IMR-90 (cell line): ENCODE results near the gene ZNF521. TPM values are rescaled to one million over a fixed set of nuclear protein-coding genes. Genes with fewer than 3 reads are reported as not detected.

Experiments
- ATAC-seq: fragments of 200-7000 bp; cut with Tn5 transposase; 2 replicates; pipeline ENCODE4 v1.9.1; 2020; ENCODE audit warnings: low read depth, mild to moderate bottlenecking, moderate library complexity
- BruUV-seq: library from RNA; stranded (reverse); fragments of 400-500 nt; replicated peaks from 2 replicates; lab custom pipeline; 2021; lab: Mats Ljungman, UMichigan
- CTCF ChIA-PET: fragments of 300-600 bp; formaldehyde crosslinking; extraction: SDS; loops from one replicate; lab custom pipeline; 2021; ENCODE audit warnings: antibody characterized with exemption; lab: Yijun Ruan, JAX
- POLR2A ChIA-PET: fragments of 300-600 bp; sonication (Branson Sonifier 250); formaldehyde crosslinking; loops from one replicate; lab custom pipeline; 2022; ENCODE audit warnings: antibody characterized with exemption; ENCODE audit not compliant: unreplicated experiment; lab: Charles Lee
- DNase-seq: peaks from one replicate; pipeline ENCODE4 v3.0.0; 2013
- H2AFZ ChIP-seq: replicated peaks from 2 replicates; pipeline ENCODE3; 2013; ENCODE audit warnings: low read length, mild to moderate bottlenecking; ENCODE audit not compliant: poor library complexity
- H2AK5ac ChIP-seq: 2 replicates; pipeline ENCODE4 v1.6.1; 2013; ENCODE audit warnings: low read depth, low read length, inconsistent platforms
- H2AK9ac ChIP-seq: replicated peaks from 2 replicates; pipeline ENCODE3; 2013; ENCODE audit warnings: mild to moderate bottlenecking, low read depth, low read length, moderate library complexity; ENCODE audit not compliant: poor library complexity
- H2BK120ac ChIP-seq: 2 replicates; pipeline ENCODE4 v1.6.1; 2013; ENCODE audit warnings: low read depth, low read length, inconsistent platforms
- H2BK15ac ChIP-seq: 3 replicates; pipeline ENCODE4 v1.6.1; 2013; ENCODE audit warnings: low read depth, low read length, inconsistent platforms
- H2BK20ac ChIP-seq: 2 replicates; pipeline ENCODE4 v1.6.1; 2013; ENCODE audit warnings: low read depth, mild to moderate bottlenecking, inconsistent platforms, low read length, moderate library complexity
- H2BK5ac ChIP-seq: 2 replicates; pipeline ENCODE4 v1.6.1; 2013; ENCODE audit warnings: mild to moderate bottlenecking, low read depth, low read length, inconsistent platforms; ENCODE audit not compliant: poor library complexity, severe bottlenecking
- H3K14ac ChIP-seq: replicated peaks from 2 replicates; pipeline ENCODE4 v1.6.1; 2013; ENCODE audit warnings: low read depth, low read length, inconsistent platforms
- H3K18ac ChIP-seq: 2 replicates; pipeline ENCODE4 v1.6.1; 2013; ENCODE audit warnings: low read depth, low read length, control low read depth
- H3K23ac ChIP-seq: 2 replicates; pipeline ENCODE4 v1.6.1; 2013; ENCODE audit warnings: low read depth, low read length, inconsistent platforms
- H3K27ac ChIP-seq: 2 replicates; pipeline ENCODE4 v1.5.1; 2013; ENCODE audit warnings: mild to moderate bottlenecking, control low read depth, low read length; ENCODE audit not compliant: insufficient read depth
- H3K27me3 ChIP-seq: 2 replicates; pipeline ENCODE4 v1.6.1; 2013; ENCODE audit warnings: low read length; ENCODE audit not compliant: control insufficient read depth, insufficient read depth
- H3K36me3 ChIP-seq: 2 replicates; pipeline ENCODE4 v1.6.1; 2013; ENCODE audit warnings: low read length, mixed read lengths; ENCODE audit not compliant: control insufficient read depth, insufficient read depth
- H3K4ac ChIP-seq: 2 replicates; pipeline ENCODE4 v1.6.1; 2013; ENCODE audit warnings: low read depth, low read length, inconsistent platforms
- H3K4me1 ChIP-seq: 2 replicates; pipeline ENCODE4 v1.6.1; 2013; ENCODE audit warnings: low read length, mixed read lengths; ENCODE audit not compliant: control insufficient read depth, insufficient read depth
- H3K4me2 ChIP-seq: 2 replicates; pipeline ENCODE4 v1.6.1; 2013; ENCODE audit warnings: low read depth, mild to moderate bottlenecking, control low read depth, low read length, moderate library complexity
- H3K4me3 ChIP-seq: 2 replicates; pipeline ENCODE4 v1.5.1; 2013; ENCODE audit warnings: low read depth, mild to moderate bottlenecking, control low read depth, low read length, moderate library complexity; ENCODE audit not compliant: insufficient read depth
- H3K56ac ChIP-seq: 2 replicates; pipeline ENCODE4 v1.6.1; 2013; ENCODE audit warnings: low read length, inconsistent platforms; ENCODE audit not compliant: insufficient read depth; ENCODE audit errors: extremely low read depth
- H3K79me1 ChIP-seq, 2 experiments: 2 replicates each; pipeline ENCODE4 v1.6.1; 2013; ENCODE audit warnings: low read length in 2 of 2, inconsistent platforms in 1 of 2, low read depth in 1 of 2
- H3K9ac ChIP-seq: 2 replicates; pipeline ENCODE4 v1.6.1; 2013; ENCODE audit warnings: low read depth, low read length, control low read depth
- H3K9me1 ChIP-seq: 2 replicates; pipeline ENCODE4 v1.6.1; 2013; ENCODE audit warnings: low read length, inconsistent platforms; ENCODE audit not compliant: insufficient read depth
- H3K9me3 ChIP-seq: 2 replicates; pipeline ENCODE4 v1.6.1; 2013; ENCODE audit warnings: low read length; ENCODE audit not compliant: control insufficient read depth, insufficient read depth
- H4K20me1 ChIP-seq: 2 replicates; pipeline ENCODE4 v1.6.1; 2013; ENCODE audit warnings: low read length, inconsistent platforms; ENCODE audit not compliant: insufficient read depth
- H4K5ac ChIP-seq: 2 replicates; pipeline ENCODE4 v1.6.1; 2013; ENCODE audit warnings: mild to moderate bottlenecking, low read depth, low read length, control low read depth
- H4K8ac ChIP-seq, 2 experiments: 2 replicates each; pipeline ENCODE4 v1.6.1; 2013; ENCODE audit warnings: low read depth in 2 of 2, low read length in 2 of 2, control low read depth in 1 of 2, inconsistent platforms in 1 of 2
- H4K91ac ChIP-seq: 2 replicates; pipeline ENCODE4 v1.6.1; 2013; ENCODE audit warnings: low read depth, low read length, inconsistent platforms; ENCODE audit not compliant: insufficient read depth
- BHLHE40 ChIP-seq: fragments of 150-350 bp; IDR thresholded peaks from 2 replicates; pipeline ENCODE4 v1.6.1; 2016; ENCODE audit warnings: mild to moderate bottlenecking, low read depth, low read length
- CEBPB ChIP-seq: IDR thresholded peaks from 2 replicates; pipeline ENCODE4 v1.6.1; 2012; ENCODE audit warnings: low read depth, low read length, improper control_type of control experiment
- CHD1 ChIP-seq: IDR thresholded peaks from 2 replicates; pipeline ENCODE4 v1.6.1; 2012; ENCODE audit warnings: low read depth, low read length, improper control_type of control experiment
- FOS ChIP-seq: fragments of 150-350 bp; IDR thresholded peaks from 2 replicates; pipeline ENCODE4 v1.6.1; 2016; ENCODE audit warnings: low read depth, low read length
- MXI1 ChIP-seq: IDR thresholded peaks from 2 replicates; pipeline ENCODE4 v1.6.1; 2012; ENCODE audit warnings: low read depth, mild to moderate bottlenecking, low read length, moderate library complexity, borderline replicate concordance
- NFE2L2 ChIP-seq: fragments of 150-350 bp; IDR thresholded peaks from 2 replicates; pipeline ENCODE4 v1.6.1; 2016; ENCODE audit warnings: low read depth, mild to moderate bottlenecking, low read length
- POLR2A ChIP-seq: IDR thresholded peaks from 2 replicates; pipeline ENCODE4 v1.6.1; 2012; ENCODE audit warnings: mild to moderate bottlenecking, low read depth, low read length
- RAD21 ChIP-seq: IDR thresholded peaks from 2 replicates; pipeline ENCODE4 v1.6.1; 2012; ENCODE audit warnings: low read length, improper control_type of control experiment
- RCOR1 ChIP-seq: IDR thresholded peaks from 2 replicates; pipeline ENCODE4 v1.6.1; 2012; ENCODE audit warnings: mild to moderate bottlenecking, low read length, improper control_type of control experiment; ENCODE audit not compliant: insufficient replicate concordance
- SMC3 ChIP-seq: fragments of 150-350 bp; IDR thresholded peaks from 2 replicates; pipeline ENCODE4 v1.6.1; 2016; ENCODE audit warnings: low read depth, mild to moderate bottlenecking, antibody characterized with exemption, low read length, moderate library complexity
- WGBS, 2 experiments: methylation state at CpG; one replicate each; pipeline versions ENCODE4 v1.1.5 to v1.1.7; 2013; ENCODE audit warnings: missing lambda C conversion rate in 2 of 2; ENCODE audit not compliant: insufficient read length in 1 of 2; ENCODE audit errors: extremely low coverage in 2 of 2; 5-methylcytosine and 5-hydroxymethylcytosine counted together
- dilution Hi-C: fragments of 300-500 bp; cut with HindIII; formaldehyde crosslinking; loops from one replicate; pipeline ENCODE4 v1.14.3; 2018; ENCODE audit warnings: low sequenced_read_pairs; ENCODE audit not compliant: unreplicated experiment
- in situ Hi-C: fragments of 300-500 bp; cut with MboI; formaldehyde crosslinking; loops from 3 replicates; pipeline ENCODE4 v1.14.3; 2019; ENCODE audit warnings: low sequenced_read_pairs, inconsistent platforms, mixed read lengths
- intact Hi-C: fragments of 100-400 bp; cut with micrococcal nuclease; formaldehyde crosslinking; loops from 2 replicates; pipeline ENCODE4 v1.10.0; 2022
- polyA plus RNA-seq, 3 experiments: library from polyadenylated mRNA; depleted of rRNA; stranded (reverse); fragments of >200 nt; gene quantifications; 2 replicates each; pipeline ENCODE4 v1.2.3, GENCODE V29; 2012; ENCODE audit warnings: low replicate concordance in 1 of 3
- total RNA-seq: library from RNA; depleted of rRNA; stranded (reverse); fragments of >200 nt; gene quantifications from 2 replicates; pipeline ENCODE4 v1.2.3, GENCODE V29; 2012
- TF ChIP-seq, protein P1 (sequence below): fragments of 150-350 bp; IDR thresholded peaks from 2 replicates; pipeline ENCODE4 v1.6.1; 2016; ENCODE audit warnings: low read depth, mild to moderate bottlenecking, low read length, moderate library complexity, borderline replicate concordance
- TF ChIP-seq, protein P2 (sequence below): conservative IDR thresholded peaks from 2 replicates; pipeline ENCODE4 v1.5.1; 2012; ENCODE audit warnings: mild to moderate bottlenecking, low read depth, low read length, improper control_type of control experiment
- TF ChIP-seq, protein P3 (sequence below): fragments of 150-350 bp; IDR thresholded peaks from 2 replicates; pipeline ENCODE4 v1.6.1; 2017; ENCODE audit warnings: mild to moderate bottlenecking, antibody characterized with exemption, low read length, low read depth

Gene ZNF521
- total and polyA plus RNA-seq, 2 of the 4 experiments (the other 2 are of a cell fraction): 21.5 to 59.3 TPM

DNA sequence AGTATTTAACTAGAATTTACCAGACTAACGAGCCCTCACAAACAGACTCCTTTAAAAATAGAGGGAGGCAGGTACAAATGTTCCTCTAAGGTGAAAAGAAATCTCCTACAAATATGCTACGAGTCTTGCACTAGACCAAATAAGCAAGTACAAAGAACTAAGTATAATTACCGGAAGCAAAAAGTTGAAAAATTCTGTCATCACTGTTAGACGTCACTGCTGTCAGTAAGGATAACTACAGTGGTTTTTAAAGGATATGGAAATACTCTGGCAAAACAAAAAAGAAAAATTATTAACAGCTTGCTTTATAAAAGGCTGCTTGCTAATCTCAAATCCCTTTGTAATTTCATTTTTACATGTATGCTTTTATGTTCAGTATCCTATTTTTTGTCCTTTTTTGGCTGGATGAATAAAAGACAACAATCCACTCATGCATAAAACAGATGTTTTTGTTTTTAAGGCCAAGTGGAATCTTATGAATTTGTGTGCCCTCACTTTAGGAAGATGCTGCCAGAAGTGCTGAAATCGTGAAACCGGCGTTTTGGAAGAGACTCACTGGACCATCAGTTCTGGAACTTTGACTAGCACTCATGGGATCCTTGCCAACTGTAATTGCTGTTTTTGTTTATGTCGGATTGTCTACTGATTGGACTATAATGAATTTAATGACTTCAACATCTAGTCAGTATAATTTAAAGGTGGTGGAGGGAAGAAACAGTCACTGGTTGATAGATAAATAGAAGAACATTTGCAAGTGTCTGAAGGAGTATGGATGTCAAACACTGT is 6.7 kb downstream of the ZNF521 start (continued):
- no peak for TF ChIP-seq SMC3

DNA sequence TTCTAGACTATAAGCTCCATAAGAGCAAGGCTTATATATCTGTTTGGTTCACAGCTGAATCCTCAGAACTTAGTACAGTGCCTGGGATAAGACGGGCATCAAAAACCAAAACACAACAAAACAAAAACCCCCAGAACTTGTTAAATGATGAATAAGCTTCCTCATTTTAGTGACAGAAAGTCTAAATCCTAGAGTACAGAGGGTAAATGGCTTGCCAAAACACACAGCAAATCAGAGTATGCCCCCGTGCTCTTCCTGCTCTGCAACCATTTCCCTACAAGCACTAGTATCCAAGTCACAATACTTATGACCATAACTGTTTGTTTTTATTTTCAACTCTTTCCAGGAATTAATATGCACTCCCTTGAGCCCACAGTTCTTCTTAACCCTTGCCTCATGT is 10.1 kb downstream of the ZNF521 start:
- Histone ChIP-seq H3K27me3 (no peaks in the 10 kb centered on the region), H2BK20ac (no peak overlapping the region), H3K9me1 (no peaks in the 10 kb centered on the region), H4K20me1 (peaks cover 11% of the 10 kb centered on the region; the same call in 1 of the 2 replicates), H3K4me3 (no peak overlapping the region), H3K36me3 (no peaks in the 10 kb centered on the region), H3K4me1 (peaks cover 2% of the 10 kb centered on the region; the same call in 1 of the 2 replicates), H4K8ac (no peak overlapping the region), H3K27ac (no peak overlapping the region), H2AFZ (no peak overlapping the region), H3K14ac (no peak overlapping the region), H3K18ac (no peak overlapping the region), H3K23ac (no peak overlapping the region), H3K9ac (no peak overlapping the region), H2BK5ac (no peak overlapping the region), H3K79me1 (peaks cover 15 to 41% of the 10 kb centered on the region in 2 experiments), H3K4ac (no peak overlapping the region), H2BK120ac (no peak overlapping the region), H2AK5ac (no peak overlapping the region), H2AK9ac (no peak overlapping the region), H3K9me3 (no peaks in the 10 kb centered on the region), H2BK15ac (no peak overlapping the region), H4K91ac (no peak overlapping the region), H3K56ac (no peak overlapping the region), H3K4me2 (no peak overlapping the region), H4K5ac (no peak overlapping the region)
- ChIA-PET POLR2A (no interaction called here), CTCF (no interaction called here)
- BruUV-seq: no TSS peak
- dilution Hi-C loops: no loop called here
- ATAC-seq (no peak), DNase-seq (no peak)
- WGBS, 2 experiments: 63% methylated on average over 1 of the region's 2 CpGs; no CpG with 5 or more reads in 1 of the 2 experiments
- in situ Hi-C loops: no loop called here
- intact Hi-C loops: no loop called here
- TF ChIP-seq CEBPB: no peak
- TF ChIP-seq, protein P1, sequence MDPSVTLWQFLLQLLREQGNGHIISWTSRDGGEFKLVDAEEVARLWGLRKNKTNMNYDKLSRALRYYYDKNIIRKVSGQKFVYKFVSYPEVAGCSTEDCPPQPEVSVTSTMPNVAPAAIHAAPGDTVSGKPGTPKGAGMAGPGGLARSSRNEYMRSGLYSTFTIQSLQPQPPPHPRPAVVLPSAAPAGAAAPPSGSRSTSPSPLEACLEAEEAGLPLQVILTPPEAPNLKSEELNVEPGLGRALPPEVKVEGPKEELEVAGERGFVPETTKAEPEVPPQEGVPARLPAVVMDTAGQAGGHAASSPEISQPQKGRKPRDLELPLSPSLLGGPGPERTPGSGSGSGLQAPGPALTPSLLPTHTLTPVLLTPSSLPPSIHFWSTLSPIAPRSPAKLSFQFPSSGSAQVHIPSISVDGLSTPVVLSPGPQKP: no peak
- TF ChIP-seq RAD21: no peak
- no peak for TF ChIP-seq FOS
- TF ChIP-seq, protein P2, sequence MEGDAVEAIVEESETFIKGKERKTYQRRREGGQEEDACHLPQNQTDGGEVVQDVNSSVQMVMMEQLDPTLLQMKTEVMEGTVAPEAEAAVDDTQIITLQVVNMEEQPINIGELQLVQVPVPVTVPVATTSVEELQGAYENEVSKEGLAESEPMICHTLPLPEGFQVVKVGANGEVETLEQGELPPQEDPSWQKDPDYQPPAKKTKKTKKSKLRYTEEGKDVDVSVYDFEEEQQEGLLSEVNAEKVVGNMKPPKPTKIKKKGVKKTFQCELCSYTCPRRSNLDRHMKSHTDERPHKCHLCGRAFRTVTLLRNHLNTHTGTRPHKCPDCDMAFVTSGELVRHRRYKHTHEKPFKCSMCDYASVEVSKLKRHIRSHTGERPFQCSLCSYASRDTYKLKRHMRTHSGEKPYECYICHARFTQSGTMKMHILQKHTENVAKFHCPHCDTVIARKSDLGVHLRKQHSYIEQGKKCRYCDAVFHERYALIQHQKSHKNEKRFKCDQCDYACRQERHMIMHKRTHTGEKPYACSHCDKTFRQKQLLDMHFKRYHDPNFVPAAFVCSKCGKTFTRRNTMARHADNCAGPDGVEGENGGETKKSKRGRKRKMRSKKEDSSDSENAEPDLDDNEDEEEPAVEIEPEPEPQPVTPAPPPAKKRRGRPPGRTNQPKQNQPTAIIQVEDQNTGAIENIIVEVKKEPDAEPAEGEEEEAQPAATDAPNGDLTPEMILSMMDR: no peak
- no peak for TF ChIP-seq POLR2A
- TF ChIP-seq NFE2L2: no peak
- no peak for TF ChIP-seq MXI1
- no peak for TF ChIP-seq BHLHE40
- TF ChIP-seq, protein P3, sequence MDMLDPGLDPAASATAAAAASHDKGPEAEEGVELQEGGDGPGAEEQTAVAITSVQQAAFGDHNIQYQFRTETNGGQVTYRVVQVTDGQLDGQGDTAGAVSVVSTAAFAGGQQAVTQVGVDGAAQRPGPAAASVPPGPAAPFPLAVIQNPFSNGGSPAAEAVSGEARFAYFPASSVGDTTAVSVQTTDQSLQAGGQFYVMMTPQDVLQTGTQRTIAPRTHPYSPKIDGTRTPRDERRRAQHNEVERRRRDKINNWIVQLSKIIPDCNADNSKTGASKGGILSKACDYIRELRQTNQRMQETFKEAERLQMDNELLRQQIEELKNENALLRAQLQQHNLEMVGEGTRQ: no peak
- no peak for TF ChIP-seq SMC3
- TF ChIP-seq RCOR1: no peak
- no peak for TF ChIP-seq CHD1
